ENCODE data around the gene VWA3B. TPM values are rescaled to one million over a fixed set of nuclear protein-coding genes. Genes with fewer than 3 reads are reported as not detected.

The VWA3B gene
- total and polyA plus RNA-seq, 5 donors from 2014 or later, result not detected

GRCh38 chr2:98280376-98281102 is 193.6 kb downstream of the VWA3B start:
- no peak overlapping the region for H3K27ac Mint-ChIP-seq
- H3K36me3 Mint-ChIP-seq, result no peaks in the 10 kb centered on the region
- H3K9me3 Mint-ChIP-seq, result peaks cover 0 to 3% (median 0%) of the 10 kb centered on the region in 7 donors
- Histone ChIP-seq H3K36me3 (ENCODE audit: control insufficient read depth, insufficient read depth, low read length) (no peaks in the 10 kb centered on the region), H3K4me3 (ENCODE audit: low read depth, low read length) (no peak overlapping the region), H3K27me3 (ENCODE audit: control insufficient read depth, insufficient read depth, low read length) (peaks cover 3% of the 10 kb centered on the region), H3K9me3 (ENCODE audit: control insufficient read depth in 2 of 2, low read length in 2 of 2) (no peaks in the 10 kb centered on the region), H3K27ac (ENCODE audit: insufficient read depth, low read length, poor library complexity, severe bottlenecking) (no peak overlapping the region), H3K4me1 (ENCODE audit: control insufficient read depth, insufficient read depth, low read length, poor library complexity, severe bottlenecking) (no peaks in the 10 kb centered on the region)
- ATAC-seq (ENCODE audit: low read depth in 2 of 2) (no peak), DNase-seq (no peak)
- no peak overlapping the region for H3K4me3 Mint-ChIP-seq
- peaks cover 28% of the 10 kb centered on the region for H3K27me3 Mint-ChIP-seq
- H3K4me1 Mint-ChIP-seq, result no peaks in the 10 kb centered on the region

GRCh38 chr2:98281607-98282006 is 194.6 kb downstream of the VWA3B start:
- no peaks in the 10 kb centered on the region for H3K4me1 ChIP-seq (ENCODE audit: control insufficient read depth, insufficient read depth, low read length, poor library complexity, severe bottlenecking)
- H3K4me3 Mint-ChIP-seq, result no peak overlapping the region
- ATAC-seq (ENCODE audit: low read depth in 2 of 2), result no peak
- H3K9me3 Mint-ChIP-seq, result peaks cover 1 to 6% (median 2%) of the 10 kb centered on the region in 7 donors
- H3K36me3 Mint-ChIP-seq, result no peaks in the 10 kb centered on the region
- no peaks in the 10 kb centered on the region for H3K9me3 ChIP-seq (ENCODE audit: control insufficient read depth in 2 of 2, low read length in 2 of 2)
- peaks cover 3% of the 10 kb centered on the region for H3K27me3 ChIP-seq (ENCODE audit: control insufficient read depth, insufficient read depth, low read length)
- no peak overlapping the region for H3K4me3 ChIP-seq (ENCODE audit: low read depth, low read length)
- H3K27ac Mint-ChIP-seq, result peak overlapping the region in 1 of 3 donors; percentile 38
- peaks cover 34% of the 10 kb centered on the region for H3K27me3 Mint-ChIP-seq
- H3K27ac ChIP-seq (ENCODE audit: insufficient read depth, low read length, poor library complexity, severe bottlenecking), result no peak overlapping the region
- no peak for DNase-seq
- no peaks in the 10 kb centered on the region for H3K36me3 ChIP-seq (ENCODE audit: control insufficient read depth, insufficient read depth, low read length)
- no peaks in the 10 kb centered on the region for H3K4me1 Mint-ChIP-seq

GRCh38 chr2:98282109-98282508 is 195.1 kb downstream of the VWA3B start:
- no peaks in the 10 kb centered on the region for H3K9me3 ChIP-seq (ENCODE audit: control insufficient read depth in 2 of 2, low read length in 2 of 2)
- Mint-ChIP-seq H3K27ac (no peak overlapping the region), H3K4me3 (no peak overlapping the region), H3K27me3 (peaks cover 39% of the 10 kb centered on the region), H3K9me3 (peaks cover 2 to 9% (median 5%) of the 10 kb centered on the region in 7 donors), H3K4me1 (no peaks in the 10 kb centered on the region), H3K36me3 (no peaks in the 10 kb centered on the region)
- no peaks in the 10 kb centered on the region for H3K36me3 ChIP-seq (ENCODE audit: control insufficient read depth, insufficient read depth, low read length)
- H3K27ac ChIP-seq (ENCODE audit: insufficient read depth, low read length, poor library complexity, severe bottlenecking), result no peak overlapping the region
- DNase-seq, result no peak
- no peak overlapping the region for H3K4me3 ChIP-seq (ENCODE audit: low read depth, low read length)
- no peaks in the 10 kb centered on the region for H3K4me1 ChIP-seq (ENCODE audit: control insufficient read depth, insufficient read depth, low read length, poor library complexity, severe bottlenecking)
- no peak for ATAC-seq (ENCODE audit: low read depth in 2 of 2)
- peaks cover 3% of the 10 kb centered on the region for H3K27me3 ChIP-seq (ENCODE audit: control insufficient read depth, insufficient read depth, low read length)

- Mint-ChIP-seq H3K36me3 (peaks cover 8% of the 10 kb centered on the region), H3K4me3 (no peak overlapping the region), H3K4me1 (no peaks in the 10 kb centered on the region), H3K27ac (no peak overlapping the region), H3K27me3 (peaks cover 21% of the 10 kb centered on the region), H3K9me3 (peaks cover 0 to 22% (median 6%) of the 10 kb centered on the region in 7 donors)
- H3K4me3 ChIP-seq (ENCODE audit: low read depth, low read length), result no peak overlapping the region
- ATAC-seq (ENCODE audit: low read depth in 2 of 2), result no peak
- no peak for DNase-seq
- no peaks in the 10 kb centered on the region for H3K4me1 ChIP-seq (ENCODE audit: control insufficient read depth, insufficient read depth, low read length, poor library complexity, severe bottlenecking)
- H3K9me3 ChIP-seq (ENCODE audit: control insufficient read depth in 2 of 2, low read length in 2 of 2), result peaks cover 0 to 14% of the 10 kb centered on the region in 2 experiments
- no peaks in the 10 kb centered on the region for H3K36me3 ChIP-seq (ENCODE audit: control insufficient read depth, insufficient read depth, low read length)
- H3K27me3 ChIP-seq (ENCODE audit: control insufficient read depth, insufficient read depth, low read length), result peaks cover 5% of the 10 kb centered on the region
- no peak overlapping the region for H3K27ac ChIP-seq (ENCODE audit: insufficient read depth, low read length, poor library complexity, severe bottlenecking)
These were observed 206.1 kb downstream of the VWA3B start for GRCh38 chr2:98293030-98293429.

GRCh38 chr2:98293931-98294687 is 207.1 kb downstream of the VWA3B start:
- H3K4me1 Mint-ChIP-seq, result no peaks in the 10 kb centered on the region
- peaks cover 19% of the 10 kb centered on the region for H3K27me3 Mint-ChIP-seq
- H3K4me3 ChIP-seq (ENCODE audit: low read depth, low read length), result no peak overlapping the region
- H3K27ac Mint-ChIP-seq, result no peak overlapping the region
- H3K36me3 Mint-ChIP-seq, result peaks cover 8% of the 10 kb centered on the region
- H3K4me3 Mint-ChIP-seq, result no peak overlapping the region
- no peak overlapping the region for H3K27ac ChIP-seq (ENCODE audit: insufficient read depth, low read length, poor library complexity, severe bottlenecking)
- no peaks in the 10 kb centered on the region for H3K36me3 ChIP-seq (ENCODE audit: control insufficient read depth, insufficient read depth, low read length)
- ATAC-seq (ENCODE audit: low read depth in 2 of 2) (no peak), DNase-seq (no peak)
- H3K4me1 ChIP-seq (ENCODE audit: control insufficient read depth, insufficient read depth, low read length, poor library complexity, severe bottlenecking), result no peaks in the 10 kb centered on the region
- H3K9me3 ChIP-seq (ENCODE audit: control insufficient read depth in 2 of 2, low read length in 2 of 2), result peaks cover 0 to 10% of the 10 kb centered on the region in 2 experiments
- H3K27me3 ChIP-seq (ENCODE audit: control insufficient read depth, insufficient read depth, low read length), result peaks cover 5% of the 10 kb centered on the region
- H3K9me3 Mint-ChIP-seq, result peaks cover 0 to 18% (median 4%) of the 10 kb centered on the region in 7 donors

GRCh38 chr2:98294711-98295110 is 207.7 kb downstream of the VWA3B start:
- H3K27ac ChIP-seq (ENCODE audit: insufficient read depth, low read length, poor library complexity, severe bottlenecking), result no peak overlapping the region
- Mint-ChIP-seq H3K27me3 (peaks cover 14% of the 10 kb centered on the region), H3K4me3 (no peak overlapping the region), H3K4me1 (no peaks in the 10 kb centered on the region), H3K9me3 (peaks cover 0 to 14% (median 3%) of the 10 kb centered on the region in 7 donors), H3K27ac (no peak overlapping the region), H3K36me3 (peaks cover 8% of the 10 kb centered on the region)
- DNase-seq, result no peak
- peaks cover 5% of the 10 kb centered on the region for H3K27me3 ChIP-seq (ENCODE audit: control insufficient read depth, insufficient read depth, low read length)
- H3K36me3 ChIP-seq (ENCODE audit: control insufficient read depth, insufficient read depth, low read length), result no peaks in the 10 kb centered on the region
- no peak overlapping the region for H3K4me3 ChIP-seq (ENCODE audit: low read depth, low read length)
- H3K4me1 ChIP-seq (ENCODE audit: control insufficient read depth, insufficient read depth, low read length, poor library complexity, severe bottlenecking), result no peaks in the 10 kb centered on the region
- ATAC-seq (ENCODE audit: low read depth in 2 of 2), result no peak
- H3K9me3 ChIP-seq (ENCODE audit: control insufficient read depth in 2 of 2, low read length in 2 of 2), result peaks cover 0 to 6% of the 10 kb centered on the region in 2 experiments

GRCh38 chr2:98295275-98295674 is 208.3 kb downstream of the VWA3B start:
- Histone ChIP-seq H3K27me3 (ENCODE audit: control insufficient read depth, insufficient read depth, low read length) (peaks cover 5% of the 10 kb centered on the region), H3K4me1 (ENCODE audit: control insufficient read depth, insufficient read depth, low read length, poor library complexity, severe bottlenecking) (no peaks in the 10 kb centered on the region), H3K36me3 (ENCODE audit: control insufficient read depth, insufficient read depth, low read length) (no peaks in the 10 kb centered on the region), H3K27ac (ENCODE audit: insufficient read depth, low read length, poor library complexity, severe bottlenecking) (no peak overlapping the region), H3K9me3 (ENCODE audit: control insufficient read depth in 2 of 2, low read length in 2 of 2) (peaks cover 0 to 1% of the 10 kb centered on the region in 2 experiments), H3K4me3 (ENCODE audit: low read depth, low read length) (no peak overlapping the region)
- Mint-ChIP-seq H3K36me3 (peaks cover 8% of the 10 kb centered on the region), H3K27me3 (peaks cover 14% of the 10 kb centered on the region), H3K4me3 (no peak overlapping the region), H3K9me3 (peaks cover 0 to 8% (median 2%) of the 10 kb centered on the region in 7 donors), H3K27ac (no peak overlapping the region), H3K4me1 (no peaks in the 10 kb centered on the region)
- no peak for DNase-seq
- ATAC-seq (ENCODE audit: low read depth in 2 of 2), result no peak
